HepG2 (cell line): Measurements from ENCODE around the gene MYO18A. TPM values are rescaled to one million over a fixed set of nuclear protein-coding genes. Genes with fewer than 3 reads are reported as not detected.

Experiments used
- CCDC6 ChIP-seq: sonication (generic); formaldehyde crosslinking; IDR thresholded peaks from 2 replicates; pipeline ENCODE4 v1.8.1; 2022; ENCODE audit warnings: mild to moderate bottlenecking, missing genetic modification reagents, moderate library complexity
- DDIT3 ChIP-seq: sonication (generic); formaldehyde crosslinking; IDR thresholded peaks from 2 replicates; pipeline ENCODE4 v1.4.0; 2020; ENCODE audit warnings: mild to moderate bottlenecking, missing genetic modification reagents
- DPF2 ChIP-seq: sonication (generic); formaldehyde crosslinking; IDR thresholded peaks from 2 replicates; pipeline ENCODE4 v1.4.0; 2020; ENCODE audit warnings: mild to moderate bottlenecking, low read depth, missing genetic modification reagents, borderline replicate concordance
- ETV5 ChIP-seq: IDR thresholded peaks from 2 replicates; pipeline ENCODE4 v1.6.1; 2018; ENCODE audit warnings: missing biosample characterization, missing genetic modification reagents, inconsistent platforms, borderline replicate concordance
- FOXJ3 ChIP-seq: sonication (generic); formaldehyde crosslinking; IDR thresholded peaks from 2 replicates; pipeline ENCODE4 v1.4.0; 2020; ENCODE audit warnings: missing genetic modification reagents, mild to moderate bottlenecking, borderline replicate concordance
- KAT8 ChIP-seq: IDR thresholded peaks from 2 replicates; pipeline ENCODE4 v1.6.1; 2016; ENCODE audit warnings: missing genetic modification reagents, missing compliant biosample characterization
- MIXL1 ChIP-seq: IDR thresholded peaks from 2 replicates; pipeline ENCODE4 v1.6.1; 2016
- PREB ChIP-seq: sonication (generic); formaldehyde crosslinking; IDR thresholded peaks from 2 replicates; pipeline ENCODE4 v1.4.0; 2020; ENCODE audit warnings: missing genetic modification reagents
- REST ChIP-seq, 2 experiments: IDR thresholded peaks; 2 replicates each; pipeline ENCODE4 v1.6.1; 2011 to 2012; ENCODE audit warnings: low read length in 2 of 2, borderline replicate concordance in 1 of 2, low read depth in 1 of 2, mild to moderate bottlenecking in 1 of 2, moderate library complexity in 1 of 2
- RFX1 ChIP-seq: fragments of 450-650 bp; IDR thresholded peaks from 2 replicates; pipeline ENCODE4 v1.6.1; 2017
- SAFB2 ChIP-seq: sonication (generic); formaldehyde crosslinking; IDR thresholded peaks from 2 replicates; pipeline ENCODE4 v1.5.1; 2020; ENCODE audit warnings: missing genetic modification reagents, low read depth, mild to moderate bottlenecking, borderline replicate concordance
- ZBTB7B ChIP-seq: sonication (generic); formaldehyde crosslinking; IDR thresholded peaks from 2 replicates; pipeline ENCODE4 v1.4.0; 2020; ENCODE audit warnings: missing genetic modification reagents
- ZEB1 ChIP-seq: IDR thresholded peaks from 2 replicates; pipeline ENCODE4 v1.6.1; 2012; ENCODE audit warnings: mild to moderate bottlenecking, low read depth, inconsistent platforms; ENCODE audit not compliant: insufficient replicate concordance
- ZFP37 ChIP-seq: sonication (generic); formaldehyde crosslinking; IDR thresholded peaks from 2 replicates; pipeline ENCODE4 v1.4.0; 2020; ENCODE audit warnings: missing genetic modification reagents, borderline replicate concordance
- ZNF3 ChIP-seq: IDR thresholded peaks from 2 replicates; pipeline ENCODE4 v1.7.0; 2017; ENCODE audit warnings: inconsistent platforms
- ZNF33B ChIP-seq: sonication (generic); formaldehyde crosslinking; IDR thresholded peaks from 2 replicates; pipeline ENCODE4 v1.5.1; 2020; ENCODE audit warnings: mild to moderate bottlenecking, missing genetic modification reagents
- ZNF430 ChIP-seq: sonication (generic); formaldehyde crosslinking; IDR thresholded peaks from 2 replicates; pipeline ENCODE4 v1.9.0; 2021; ENCODE audit warnings: mild to moderate bottlenecking, missing genetic modification reagents
- ZNF558 ChIP-seq: sonication (generic); formaldehyde crosslinking; IDR thresholded peaks from 2 replicates; pipeline ENCODE4 v1.9.0; 2022; ENCODE audit warnings: mild to moderate bottlenecking, missing genetic modification reagents, borderline replicate concordance
- ZNF709 ChIP-seq: sonication (generic); formaldehyde crosslinking; IDR thresholded peaks from 2 replicates; pipeline ENCODE4 v1.5.0; 2020; ENCODE audit warnings: mild to moderate bottlenecking, missing genetic modification reagents
- polyA plus RNA-seq, 8 experiments: library from polyadenylated mRNA; depleted of rRNA in 3 of 8; stranded (reverse) in 7 of 8; unstranded in 1 of 8; fragments of >200 nt; fragmentation: Illumina TruSeq in 4 of 8; extraction: Trizol in 4 of 8; gene quantifications; 2 replicates each; pipeline versions ENCODE4 v1.2.1 to v1.2.3, GENCODE V29; 2011 to 2016; ENCODE audit warnings: low read depth in 4 of 8, missing spikeins in 1 of 8, mixed read lengths in 1 of 8; ENCODE audit not compliant: insufficient read depth in 1 of 8
- total RNA-seq, 5 experiments: library from RNA; depleted of rRNA; stranded (reverse); fragments of >200 nt; fragmentation: Illumina TruSeq; extraction: Trizol; gene quantifications; 2 replicates each; pipeline ENCODE4 v1.2.3, GENCODE V29; 2016; ENCODE audit warnings: low read depth in 1 of 5
- TF ChIP-seq, protein P1 (sequence below): sonication (generic); formaldehyde crosslinking; IDR thresholded peaks from 2 replicates; pipeline ENCODE4 v1.4.0; 2020; ENCODE audit warnings: missing genetic modification reagents
- TF ChIP-seq, protein P2 (sequence below): sonication (generic); formaldehyde crosslinking; IDR thresholded peaks from 2 replicates; pipeline ENCODE4 v1.5.1; 2020; ENCODE audit warnings: mild to moderate bottlenecking, moderate library complexity, missing genetic modification reagents

MYO18A gene
- total and polyA plus RNA-seq, 2 of the 13 experiments (the other 11 are each of a cell fraction or from before 2014, with no cell fraction given), result 16.8 to 24.8 TPM

- TF ChIP-seq, protein P1, sequence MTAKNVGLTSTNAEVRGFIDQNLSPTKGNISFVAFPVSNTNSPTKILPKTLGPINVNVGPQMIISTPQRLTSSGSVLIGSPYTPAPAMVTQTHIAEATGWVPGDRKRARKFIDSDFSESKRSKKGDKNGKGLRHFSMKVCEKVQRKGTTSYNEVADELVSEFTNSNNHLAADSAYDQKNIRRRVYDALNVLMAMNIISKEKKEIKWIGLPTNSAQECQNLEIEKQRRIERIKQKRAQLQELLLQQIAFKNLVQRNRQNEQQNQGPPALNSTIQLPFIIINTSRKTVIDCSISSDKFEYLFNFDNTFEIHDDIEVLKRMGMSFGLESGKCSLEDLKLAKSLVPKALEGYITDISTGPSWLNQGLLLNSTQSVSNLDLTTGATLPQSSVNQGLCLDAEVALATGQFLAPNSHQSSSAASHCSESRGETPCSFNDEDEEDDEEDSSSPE (CRISPR knock-in tag), result peak; percentile 30; the same call in 1 of the 2 replicates
- TF ChIP-seq REST (IDR thresholded peaks at IDR 0.05; ENCODE audit: borderline replicate concordance in 1 of 2, low read depth in 1 of 2, low read length in 2 of 2), result no peak
- no peak for TF ChIP-seq RFX1
- peak; percentile 96 for TF ChIP-seq ETV5
- no peak for TF ChIP-seq FOXJ3 (CRISPR knock-in tag)
- TF ChIP-seq ZBTB7B (CRISPR knock-in tag), result peak; percentile 63; the same call in 1 of the 2 replicates
- no peak for TF ChIP-seq ZNF558 (CRISPR knock-in tag)
- TF ChIP-seq ZNF3 (CRISPR knock-in tag), result no peak
- no peak for TF ChIP-seq SAFB2 (CRISPR knock-in tag)
- peak; percentile 85 for TF ChIP-seq ZNF430
- peak; percentile 76 for TF ChIP-seq ZEB1
- TF ChIP-seq PREB, result no peak
- no peak for TF ChIP-seq ZNF33B (CRISPR knock-in tag)
- TF ChIP-seq KAT8 (CRISPR knock-in tag), result peak; percentile 58; the same call in 1 of the 2 replicates
- 0 out of 2 replicates have a peak, but pooled peaks have one; percentile 56 for TF ChIP-seq ZFP37 (CRISPR knock-in tag)
- TF ChIP-seq CCDC6, result no peak
- 0 out of 2 replicates have a peak, but pooled peaks have one; percentile 52 for TF ChIP-seq MIXL1 (CRISPR knock-in tag)
- TF ChIP-seq DDIT3, result no peak
- peak; percentile 60; the same call in 1 of the 2 replicates for TF ChIP-seq DPF2
- TF ChIP-seq, protein P2, sequence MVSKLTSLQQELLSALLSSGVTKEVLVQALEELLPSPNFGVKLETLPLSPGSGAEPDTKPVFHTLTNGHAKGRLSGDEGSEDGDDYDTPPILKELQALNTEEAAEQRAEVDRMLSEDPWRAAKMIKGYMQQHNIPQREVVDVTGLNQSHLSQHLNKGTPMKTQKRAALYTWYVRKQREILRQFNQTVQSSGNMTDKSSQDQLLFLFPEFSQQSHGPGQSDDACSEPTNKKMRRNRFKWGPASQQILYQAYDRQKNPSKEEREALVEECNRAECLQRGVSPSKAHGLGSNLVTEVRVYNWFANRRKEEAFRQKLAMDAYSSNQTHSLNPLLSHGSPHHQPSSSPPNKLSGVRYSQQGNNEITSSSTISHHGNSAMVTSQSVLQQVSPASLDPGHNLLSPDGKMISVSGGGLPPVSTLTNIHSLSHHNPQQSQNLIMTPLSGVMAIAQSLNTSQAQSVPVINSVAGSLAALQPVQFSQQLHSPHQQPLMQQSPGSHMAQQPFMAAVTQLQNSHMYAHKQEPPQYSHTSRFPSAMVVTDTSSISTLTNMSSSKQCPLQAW (CRISPR knock-in tag), result peak; percentile 69; the same call in 1 of the 2 replicates
- 0 out of 2 replicates have a peak, but pooled peaks have one; percentile 31 for TF ChIP-seq ZNF709 (CRISPR knock-in tag)
Measured at GRCh38 chr17:29155227-29155965, 24.8 kb downstream of the MYO18A start (continued).
